OCI-LY7 (cell line): ENCODE results near the gene SSTR5. TPM values are rescaled to one million over a fixed set of nuclear protein-coding genes. Genes with fewer than 3 reads are reported as not detected.

ENCODE experiments used
- BruUV-seq: library from RNA; stranded (reverse); fragments of 400-500 nt; replicated peaks from 2 replicates; lab custom pipeline; 2021; lab: Mats Ljungman, UMichigan
- CTCF ChIA-PET: fragments of 300-600 bp; sonication (Branson Sonifier 250); formaldehyde crosslinking; loops from one replicate; lab custom pipeline; 2022; ENCODE audit warnings: antibody characterized with exemption; ENCODE audit not compliant: unreplicated experiment; lab: Charles Lee
- POLR2A ChIA-PET: fragments of 300-600 bp; sonication (Branson Sonifier 250); formaldehyde crosslinking; loops from one replicate; lab custom pipeline; 2022; ENCODE audit warnings: antibody characterized with exemption; lab: Charles Lee
- DNase-seq: peaks from one replicate; pipeline ENCODE4 v3.0.0-alpha.2; 2015; ENCODE audit warnings: low spot score
- H2AFZ ChIP-seq: fragments of 200-600 bp; sonication (generic), shearing (Covaris generic); 2 replicates; pipeline ENCODE4 v1.6.1; 2014; ENCODE audit warnings: mild to moderate bottlenecking, antibody characterized with exemption, low read length, moderate library complexity
- H3K27ac ChIP-seq: fragments of 200-600 bp; sonication (generic); 2 replicates; pipeline ENCODE4 v1.5.1; 2014; ENCODE audit warnings: mixed run types, low read depth, mild to moderate bottlenecking, moderate library complexity, low read length, inconsistent platforms; ENCODE audit not compliant: poor library complexity, severe bottlenecking
- H3K36me3 ChIP-seq: fragments of 200-600 bp; sonication (generic); 2 replicates; pipeline ENCODE4 v1.6.1; 2014; ENCODE audit warnings: mild to moderate bottlenecking, antibody characterized with exemption, low read length, moderate library complexity, mixed read lengths; ENCODE audit not compliant: insufficient read depth
- H3K4me1 ChIP-seq: fragments of 200-600 bp; sonication (generic); 2 replicates; pipeline ENCODE4 v1.5.1; 2014; ENCODE audit warnings: mild to moderate bottlenecking, low read length; ENCODE audit not compliant: insufficient read depth, poor library complexity, severe bottlenecking
- H3K4me2 ChIP-seq: fragments of 200-600 bp; sonication (generic); 2 replicates; pipeline ENCODE4 v1.6.1; 2014; ENCODE audit warnings: mild to moderate bottlenecking, low read length
- H3K4me3 ChIP-seq: fragments of 200-600 bp; sonication (generic); 2 replicates; pipeline ENCODE4 v1.5.1; 2014; ENCODE audit warnings: mild to moderate bottlenecking, low read depth, low read length; ENCODE audit not compliant: poor library complexity, severe bottlenecking
- H3K79me2 ChIP-seq: fragments of 200-600 bp; sonication (generic); 2 replicates; pipeline ENCODE4 v1.6.1; 2016; ENCODE audit warnings: low read depth, mild to moderate bottlenecking, low read length, moderate library complexity, mixed read lengths; ENCODE audit not compliant: insufficient read depth
- H3K9me2 ChIP-seq: fragments of 200-600 bp; sonication (generic); 2 replicates; pipeline ENCODE4 v1.6.1; 2016; ENCODE audit warnings: mild to moderate bottlenecking, low read length, mixed read lengths; ENCODE audit not compliant: insufficient read depth
- H3K9me3 ChIP-seq: fragments of 200-600 bp; sonication (generic); 2 replicates; pipeline ENCODE4 v1.6.1; 2014; ENCODE audit warnings: mild to moderate bottlenecking, mixed run types, low read length, mixed read lengths
- H4K20me1 ChIP-seq: fragments of 200-600 bp; sonication (generic); 2 replicates; pipeline ENCODE4 v1.6.1; 2014; ENCODE audit warnings: mild to moderate bottlenecking, antibody characterized with exemption, low read length, moderate library complexity, mixed read lengths; ENCODE audit not compliant: insufficient read depth
- EZH2phosphoT487 ChIP-seq: fragments of 200-600 bp; sonication (generic); IDR thresholded peaks from 2 replicates; pipeline ENCODE4 v1.6.1; 2018; ENCODE audit warnings: low read depth, borderline replicate concordance, mild to moderate bottlenecking, mixed run types, antibody characterized with exemption, low read length, moderate library complexity, mixed read lengths
- intact Hi-C: fragments of 100-400 bp; cut with micrococcal nuclease; formaldehyde crosslinking; loops from one replicate; pipeline ENCODE4 v1.10.0; 2022; ENCODE audit not compliant: unreplicated experiment
- total RNA-seq, 2 experiments: library from RNA; depleted of rRNA in 1 of 2; stranded (reverse); fragments of >200 nt in 1 of 2; shearing (Covaris generic) in 1 of 2; gene quantifications; 2 replicates each; pipeline ENCODE4 v1.2.3, GENCODE V29; 2014 to 2022
- TF ChIP-seq, protein P1 (sequence below): fragments of 200-600 bp; sonication (generic); conservative IDR thresholded peaks from 2 replicates; pipeline ENCODE4 v1.5.1; 2014; ENCODE audit warnings: mild to moderate bottlenecking, antibody characterized with exemption, low read length, moderate library complexity, mixed read lengths

Gene SSTR5
- total RNA-seq, 2 experiments from 2014 or later, result not detected

DNA sequence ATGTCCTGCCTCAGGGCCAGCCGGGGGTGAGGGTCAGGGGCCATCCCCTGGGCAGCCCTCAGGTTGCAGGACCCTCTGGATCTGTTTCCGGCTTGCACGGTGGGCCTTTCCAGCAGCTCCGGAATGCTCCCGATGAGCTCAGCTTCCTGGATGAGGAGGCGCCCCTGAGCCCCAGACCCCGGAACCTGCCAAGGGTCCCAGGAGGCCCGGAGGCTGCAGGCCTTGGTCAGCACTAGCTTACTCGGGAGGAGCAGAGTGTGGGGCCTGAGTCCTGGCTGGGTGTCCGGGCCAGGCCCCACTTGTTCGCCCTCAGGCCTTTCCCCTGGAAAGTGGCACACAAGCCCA, 31.1 kb downstream of the SSTR5 start:
- Histone ChIP-seq H4K20me1 (no peaks in the 10 kb centered on the region), H2AFZ (no peak overlapping the region), H3K9me3 (no peaks in the 10 kb centered on the region), H3K4me3 (no peak overlapping the region), H3K27ac (no peak overlapping the region), H3K4me2 (no peak overlapping the region), H3K79me2 (no peaks in the 10 kb centered on the region), H3K4me1 (no peaks in the 10 kb centered on the region), H3K36me3 (no peaks in the 10 kb centered on the region), H3K9me2 (no peaks in the 10 kb centered on the region)
- no peak for DNase-seq
- ChIA-PET POLR2A (no interaction called here), CTCF (no interaction called here)
- no TSS peak for BruUV-seq
- TF ChIP-seq EZH2phosphoT487, result no peak
- TF ChIP-seq, protein P1, sequence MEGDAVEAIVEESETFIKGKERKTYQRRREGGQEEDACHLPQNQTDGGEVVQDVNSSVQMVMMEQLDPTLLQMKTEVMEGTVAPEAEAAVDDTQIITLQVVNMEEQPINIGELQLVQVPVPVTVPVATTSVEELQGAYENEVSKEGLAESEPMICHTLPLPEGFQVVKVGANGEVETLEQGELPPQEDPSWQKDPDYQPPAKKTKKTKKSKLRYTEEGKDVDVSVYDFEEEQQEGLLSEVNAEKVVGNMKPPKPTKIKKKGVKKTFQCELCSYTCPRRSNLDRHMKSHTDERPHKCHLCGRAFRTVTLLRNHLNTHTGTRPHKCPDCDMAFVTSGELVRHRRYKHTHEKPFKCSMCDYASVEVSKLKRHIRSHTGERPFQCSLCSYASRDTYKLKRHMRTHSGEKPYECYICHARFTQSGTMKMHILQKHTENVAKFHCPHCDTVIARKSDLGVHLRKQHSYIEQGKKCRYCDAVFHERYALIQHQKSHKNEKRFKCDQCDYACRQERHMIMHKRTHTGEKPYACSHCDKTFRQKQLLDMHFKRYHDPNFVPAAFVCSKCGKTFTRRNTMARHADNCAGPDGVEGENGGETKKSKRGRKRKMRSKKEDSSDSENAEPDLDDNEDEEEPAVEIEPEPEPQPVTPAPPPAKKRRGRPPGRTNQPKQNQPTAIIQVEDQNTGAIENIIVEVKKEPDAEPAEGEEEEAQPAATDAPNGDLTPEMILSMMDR, result no peak
- intact Hi-C loops, result loop anchor here (2.0 kb wide), 1 partner anchor 291 kb away; no protein-coding TSS in a partner anchor

DNA sequence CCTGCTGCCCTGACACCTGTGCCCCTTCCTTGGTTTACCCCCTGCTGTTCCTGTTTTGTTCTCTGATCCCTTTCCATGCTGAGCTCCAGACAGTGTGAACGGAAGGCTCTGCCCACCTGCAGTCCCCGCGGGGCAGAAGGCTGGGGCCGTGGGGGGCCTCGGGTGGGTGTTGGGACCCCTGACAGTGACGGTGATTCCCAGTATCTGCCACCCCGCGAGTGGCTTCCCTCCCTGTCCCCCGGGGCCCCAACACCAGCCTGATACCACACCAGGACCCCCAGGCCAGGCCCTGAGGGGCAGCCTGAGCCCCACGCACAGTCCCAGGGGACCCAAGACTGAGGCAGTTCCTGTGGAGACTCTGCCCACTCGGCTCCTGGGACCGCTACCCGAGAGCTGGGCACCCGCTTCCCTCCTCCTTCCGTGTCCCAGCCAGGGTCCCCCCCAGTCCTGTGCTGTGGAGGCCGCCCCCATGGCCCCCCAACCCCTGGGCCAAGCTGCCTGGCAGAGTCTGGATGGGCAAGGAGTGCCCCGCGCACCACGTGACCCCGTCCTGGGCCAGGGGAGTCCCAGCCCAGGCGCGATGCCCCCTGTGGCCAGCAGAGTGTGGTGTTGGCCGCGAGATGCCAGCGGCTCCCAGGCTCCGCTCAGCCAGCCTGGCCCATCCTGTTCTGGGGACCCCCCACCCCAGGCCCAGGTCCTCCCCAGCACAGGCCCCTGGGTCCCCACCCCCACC, 33.5 kb downstream of the SSTR5 start:
- TF ChIP-seq EZH2phosphoT487, result no peak
- TF ChIP-seq, protein P1, result peak; percentile 50
- ChIA-PET POLR2A (no interaction called here), CTCF (interaction anchor here (0.6 kb wide), 1 partner anchor 284 kb away, joined by 4 read pairs; no protein-coding TSS in a partner anchor)
- Histone ChIP-seq H3K4me1 (no peaks in the 10 kb centered on the region), H3K36me3 (no peaks in the 10 kb centered on the region), H3K4me3 (no peak overlapping the region), H4K20me1 (no peaks in the 10 kb centered on the region), H3K9me2 (no peaks in the 10 kb centered on the region), H2AFZ (no peak overlapping the region), H3K27ac (no peak overlapping the region), H3K4me2 (no peak overlapping the region), H3K79me2 (no peaks in the 10 kb centered on the region), H3K9me3 (no peaks in the 10 kb centered on the region)
- intact Hi-C loops, result loop anchor here (1.0 kb wide), 1 partner anchor 88 kb away; no protein-coding TSS in a partner anchor
- DNase-seq, result peak; percentile 44
- no TSS peak for BruUV-seq

DNA sequence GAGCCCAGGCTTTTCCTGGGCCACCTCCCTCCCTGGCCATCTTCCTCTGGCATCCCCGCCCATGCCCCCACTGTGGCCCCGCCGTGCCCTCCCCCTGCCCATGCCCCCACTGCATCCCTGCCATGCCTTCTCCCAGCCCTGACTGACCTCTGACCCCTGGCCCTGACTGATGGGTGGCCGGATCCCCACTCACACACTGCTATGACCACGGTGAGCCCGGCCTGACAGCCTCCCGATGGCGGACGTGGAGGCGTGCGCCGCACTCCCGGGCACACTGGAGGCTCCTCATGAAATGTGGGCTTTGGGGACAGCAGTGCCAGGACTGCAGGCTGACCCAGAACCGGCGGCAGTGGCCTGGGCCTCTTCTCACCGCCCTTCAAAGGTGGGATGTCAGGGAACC, 34.1 kb downstream of the SSTR5 start:
- Histone ChIP-seq H3K4me3 (no peak overlapping the region), H3K9me2 (no peaks in the 10 kb centered on the region), H2AFZ (no peak overlapping the region), H4K20me1 (no peaks in the 10 kb centered on the region), H3K36me3 (no peaks in the 10 kb centered on the region), H3K27ac (no peak overlapping the region), H3K79me2 (no peaks in the 10 kb centered on the region), H3K4me1 (no peaks in the 10 kb centered on the region), H3K4me2 (no peak overlapping the region), H3K9me3 (no peaks in the 10 kb centered on the region)
- DNase-seq, result no peak
- ChIA-PET POLR2A (no interaction called here), CTCF (no interaction called here)
- intact Hi-C loops, result loop anchor here (1.0 kb wide), 1 partner anchor 88 kb away; no protein-coding TSS in a partner anchor
- TF ChIP-seq EZH2phosphoT487, result no peak
- TF ChIP-seq, protein P1, result no peak
- BruUV-seq, result no TSS peak
